Measurements from ENCODE around the gene SMAP2. TPM values are rescaled to one million over a fixed set of nuclear protein-coding genes. Genes with fewer than 3 reads are reported as not detected.
"Not testable (repeated sequence)": the region's sequence is repeated elsewhere in the genome, so short reads cannot be mapped to it uniquely, and the experiment has no call there.

The SMAP2 gene
- total RNA-seq, 1 experiment from 2014 or later: 12.4 TPM

DNA sequence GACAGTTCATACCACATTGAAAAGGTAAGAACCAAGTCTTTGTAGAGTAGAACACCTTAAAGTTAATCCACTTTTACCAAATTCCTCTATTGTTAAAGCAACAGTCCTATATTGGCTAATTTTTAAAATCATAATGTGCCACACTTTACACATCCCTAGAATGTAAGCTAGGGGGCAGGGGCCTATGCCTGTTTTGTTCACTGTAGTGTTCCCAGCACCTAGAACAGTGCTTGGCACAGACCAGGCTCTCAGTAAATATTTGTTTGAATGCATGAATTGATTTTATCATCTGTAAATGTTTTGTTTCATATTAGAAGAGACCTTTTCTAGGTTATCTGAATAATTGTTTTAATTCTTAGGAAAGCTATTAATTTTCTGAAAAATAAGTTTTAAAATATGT, 9.1 kb downstream of the SMAP2 start:
- Histone ChIP-seq H3K27me3 (ENCODE audit: control insufficient read depth, insufficient read depth, low read length) (no peaks in the 10 kb centered on the region), H3K4me3 (ENCODE audit: insufficient read depth, low read depth, low read length) (no peak overlapping the region), H3K36me3 (replicated peaks; ENCODE audit: control insufficient read depth, insufficient read depth, low read length) (no peaks in the 10 kb centered on the region)
- DNase-seq: no peak

DNA sequence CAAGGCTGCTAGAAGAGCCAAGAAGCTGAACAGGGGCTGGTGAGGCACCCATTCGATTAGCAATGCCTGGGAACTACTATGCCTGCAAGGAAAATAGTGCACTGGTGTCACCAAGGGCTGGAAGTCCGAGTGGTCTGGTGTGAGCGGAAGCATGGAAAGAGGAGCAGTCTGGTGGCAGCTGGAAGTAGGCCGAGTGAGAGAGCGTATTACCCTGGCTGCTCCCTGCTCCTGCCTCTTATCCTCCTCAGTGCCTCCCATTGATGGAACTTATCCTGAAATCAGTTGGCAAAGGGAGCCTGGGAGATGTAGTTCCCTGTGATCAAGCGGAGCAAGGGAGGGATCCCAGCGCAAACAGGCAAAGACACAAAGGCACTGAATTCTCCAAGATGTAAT, 9.6 kb downstream of the SMAP2 start:
- H3K36me3 ChIP-seq (replicated peaks; ENCODE audit: control insufficient read depth, insufficient read depth, low read length): no peaks in the 10 kb centered on the region
- H3K4me3 ChIP-seq (ENCODE audit: insufficient read depth, low read depth, low read length): no peak overlapping the region
- H3K27me3 ChIP-seq (ENCODE audit: control insufficient read depth, insufficient read depth, low read length): no peaks in the 10 kb centered on the region
- DNase-seq: peak; percentile 54

DNA sequence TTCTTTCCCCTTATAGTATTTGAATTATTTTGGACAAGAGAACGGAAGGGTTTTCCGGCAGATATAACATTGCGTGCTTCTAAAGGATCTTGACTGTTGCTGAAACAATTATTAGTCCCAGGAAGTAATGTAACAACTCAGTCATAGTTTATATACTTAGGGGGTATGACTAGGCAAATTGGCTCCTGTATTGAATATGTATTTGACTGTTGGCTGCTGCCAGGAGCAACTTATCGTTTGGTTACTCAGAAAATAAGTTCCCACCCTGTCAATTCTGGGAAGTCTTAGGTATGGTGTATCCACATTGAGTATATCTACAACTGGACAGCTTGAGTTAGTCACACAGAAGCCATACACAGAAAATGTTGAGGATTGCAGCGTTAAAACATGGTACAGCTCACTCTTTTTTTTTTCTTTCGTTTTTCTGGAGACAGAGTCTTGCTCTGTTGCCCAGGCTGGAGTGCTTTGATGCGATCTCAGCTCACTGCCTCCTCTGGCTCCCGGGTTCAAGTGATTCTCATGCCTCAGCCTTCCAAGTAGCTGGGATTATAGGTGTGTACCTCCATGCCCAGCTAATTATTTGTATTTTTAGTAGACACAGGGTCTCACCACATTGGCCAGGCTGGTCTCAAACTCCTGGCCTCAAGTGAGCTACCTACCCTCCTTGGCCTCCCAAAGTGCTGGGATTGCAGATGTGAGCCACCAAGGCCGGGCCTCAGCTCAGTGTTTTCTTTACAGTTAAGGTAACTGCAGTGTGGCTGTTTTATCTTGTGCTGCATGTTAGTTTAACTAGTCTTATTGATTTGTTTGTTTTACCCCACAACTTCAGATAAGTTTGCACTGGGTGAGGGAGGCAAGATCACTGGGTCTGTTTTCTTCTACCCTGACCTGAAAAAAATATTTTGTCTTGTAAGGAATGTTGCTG, 10.2 kb downstream of the SMAP2 start:
- Histone ChIP-seq H3K4me3 (ENCODE audit: insufficient read depth, low read depth, low read length) (no peak overlapping the region), H3K36me3 (replicated peaks; ENCODE audit: control insufficient read depth, insufficient read depth, low read length) (no peaks in the 10 kb centered on the region), H3K27me3 (ENCODE audit: control insufficient read depth, insufficient read depth, low read length) (no peaks in the 10 kb centered on the region)
- no peak for DNase-seq

DNA sequence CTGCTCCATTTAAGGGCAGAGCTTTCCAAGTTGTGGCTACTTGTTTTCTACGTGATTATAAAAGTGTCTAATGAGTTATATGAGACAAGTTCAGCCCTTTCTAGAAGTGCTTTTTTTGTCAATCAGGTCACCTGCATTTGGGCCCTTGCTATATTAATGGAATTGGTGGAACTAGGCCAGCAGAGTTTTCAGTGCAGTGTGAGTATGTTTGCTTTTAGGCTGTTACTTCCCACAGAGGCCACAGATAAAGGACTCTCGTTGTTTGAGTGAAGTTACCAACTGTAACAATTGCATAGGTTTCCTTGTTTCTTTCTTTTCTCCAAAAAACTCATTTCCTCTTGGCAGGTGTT, 10.9 kb downstream of the SMAP2 start:
- H3K36me3 ChIP-seq (replicated peaks; ENCODE audit: control insufficient read depth, insufficient read depth, low read length): no peaks in the 10 kb centered on the region
- DNase-seq: no peak
- H3K27me3 ChIP-seq (ENCODE audit: control insufficient read depth, insufficient read depth, low read length): no peaks in the 10 kb centered on the region
- H3K4me3 ChIP-seq (ENCODE audit: insufficient read depth, low read depth, low read length): no peak overlapping the region

DNA sequence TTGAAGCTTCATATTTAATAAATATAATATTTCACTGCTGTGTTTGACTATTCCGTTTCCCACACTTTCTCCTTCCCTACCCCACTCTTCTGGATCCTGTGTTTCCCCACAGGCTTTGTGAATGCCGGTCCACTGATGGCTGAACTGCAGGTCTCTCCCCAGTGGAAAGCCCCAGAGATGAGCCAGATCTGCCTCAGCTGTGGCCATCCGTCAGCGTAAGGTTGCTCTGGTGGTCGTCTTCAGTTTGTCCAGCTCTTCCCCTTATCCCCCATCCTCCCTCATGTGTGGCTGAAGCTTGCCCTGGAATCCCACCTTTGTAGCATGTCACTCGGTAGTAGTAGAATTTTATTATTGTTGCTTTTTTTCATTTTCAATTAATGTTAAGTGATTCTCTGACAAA, 11.4 kb downstream of the SMAP2 start:
- no peaks in the 10 kb centered on the region for H3K27me3 ChIP-seq (ENCODE audit: control insufficient read depth, insufficient read depth, low read length)
- no peak for DNase-seq

DNA sequence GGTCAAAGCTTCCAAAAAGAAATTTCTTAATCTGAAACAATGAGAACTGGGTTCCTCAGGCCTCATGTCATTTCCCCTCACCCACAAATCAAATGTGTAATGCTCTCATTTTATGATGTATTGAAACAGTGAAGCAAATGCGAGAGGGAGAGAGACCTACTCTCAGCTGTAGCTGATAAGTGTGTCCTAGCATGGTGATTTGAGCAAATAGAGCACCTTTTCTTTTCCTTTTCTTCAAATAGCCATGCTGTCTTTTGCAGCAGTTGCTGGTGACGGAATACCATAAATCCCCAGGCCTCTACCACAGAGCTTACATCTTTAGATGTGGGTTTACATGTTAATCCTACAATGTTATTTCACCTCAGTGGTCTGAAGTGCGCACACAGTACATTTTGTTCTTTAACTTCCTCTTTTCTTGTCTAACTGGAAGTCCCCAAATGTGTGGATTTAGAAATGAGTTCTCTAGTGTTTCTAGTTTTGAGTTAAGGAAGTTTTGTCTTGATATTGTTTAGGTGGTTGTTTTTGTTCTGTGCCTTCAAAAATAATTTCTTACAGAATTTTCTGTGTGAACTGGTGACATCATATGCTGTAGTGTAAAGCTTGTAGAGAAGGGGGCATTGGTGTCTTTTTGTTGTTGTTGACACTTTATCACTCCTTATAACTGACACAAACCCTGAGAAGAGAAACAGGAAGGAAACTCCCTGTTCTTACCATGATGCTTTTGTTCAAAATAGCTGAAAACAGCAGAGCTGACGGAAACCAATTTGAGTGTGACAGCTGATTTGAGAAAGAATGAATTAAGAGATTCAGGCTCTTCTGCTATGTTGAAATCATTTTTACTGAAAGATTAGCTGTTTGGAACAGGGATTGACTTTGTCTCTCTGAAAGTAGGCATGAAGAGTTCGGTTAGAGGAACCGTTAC, 12.2 kb downstream of the SMAP2 start:
- H3K4me3 ChIP-seq (ENCODE audit: insufficient read depth, low read depth, low read length): no peak overlapping the region
- DNase-seq: no peak
- no peaks in the 10 kb centered on the region for H3K36me3 ChIP-seq (replicated peaks; ENCODE audit: control insufficient read depth, insufficient read depth, low read length)
- H3K27me3 ChIP-seq (ENCODE audit: control insufficient read depth, insufficient read depth, low read length): no peaks in the 10 kb centered on the region

More for the DNA sequence above, 11.4 kb downstream of the SMAP2 start:
- Histone ChIP-seq H3K4me3 (ENCODE audit: insufficient read depth, low read depth, low read length) (no peak overlapping the region), H3K36me3 (replicated peaks; ENCODE audit: control insufficient read depth, insufficient read depth, low read length) (no peaks in the 10 kb centered on the region)

DNA sequence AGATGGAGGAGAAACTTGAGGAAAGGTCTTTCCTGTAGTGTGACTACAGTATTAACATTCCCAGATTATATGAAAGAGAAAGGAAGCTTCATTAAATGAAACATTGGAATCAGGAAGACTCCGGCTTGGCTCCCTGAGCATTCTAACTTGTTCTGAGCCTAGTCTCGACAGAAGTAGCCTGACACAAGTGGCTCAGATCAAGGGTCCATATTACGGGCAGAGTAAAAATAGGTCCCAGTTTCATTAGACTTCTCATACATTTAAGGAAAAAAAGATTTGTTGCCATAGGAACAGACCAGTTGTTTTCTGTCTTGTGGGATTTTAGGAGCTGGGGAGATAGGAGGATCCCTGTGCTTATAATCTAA, 12.8 kb downstream of the SMAP2 start:
- no peak overlapping the region for H3K4me3 ChIP-seq (ENCODE audit: insufficient read depth, low read depth, low read length)
- DNase-seq: no peak

DNA sequence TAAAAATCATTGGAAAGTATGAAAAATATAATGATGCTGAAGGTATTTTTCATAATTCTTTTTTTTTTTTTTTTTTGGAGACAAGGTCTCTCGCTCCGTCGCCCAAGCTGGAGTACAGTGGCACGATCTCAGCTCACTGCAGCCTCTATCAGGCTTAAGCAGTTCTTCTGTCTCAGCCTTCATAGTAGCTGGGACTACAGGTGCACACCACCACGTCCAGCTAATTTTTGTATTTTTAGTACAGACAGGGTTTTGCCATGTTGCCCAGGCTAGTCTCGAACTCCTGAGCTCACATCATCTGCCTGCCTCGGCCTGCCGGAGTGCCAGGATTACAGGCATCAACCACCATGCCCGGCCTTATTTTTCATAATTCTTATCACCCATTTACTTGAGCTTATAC, 13.3 kb downstream of the SMAP2 start:
- Histone ChIP-seq H3K36me3 (replicated peaks; ENCODE audit: control insufficient read depth, insufficient read depth, low read length) (no peaks in the 10 kb centered on the region), H3K4me3 (ENCODE audit: insufficient read depth, low read depth, low read length) (no peak overlapping the region), H3K27me3 (ENCODE audit: control insufficient read depth, insufficient read depth, low read length) (no peaks in the 10 kb centered on the region)
- no peak for DNase-seq

More for the DNA sequence above, 12.8 kb downstream of the SMAP2 start:
- H3K36me3 ChIP-seq (replicated peaks; ENCODE audit: control insufficient read depth, insufficient read depth, low read length): no peaks in the 10 kb centered on the region
- no peaks in the 10 kb centered on the region for H3K27me3 ChIP-seq (ENCODE audit: control insufficient read depth, insufficient read depth, low read length)

DNA sequence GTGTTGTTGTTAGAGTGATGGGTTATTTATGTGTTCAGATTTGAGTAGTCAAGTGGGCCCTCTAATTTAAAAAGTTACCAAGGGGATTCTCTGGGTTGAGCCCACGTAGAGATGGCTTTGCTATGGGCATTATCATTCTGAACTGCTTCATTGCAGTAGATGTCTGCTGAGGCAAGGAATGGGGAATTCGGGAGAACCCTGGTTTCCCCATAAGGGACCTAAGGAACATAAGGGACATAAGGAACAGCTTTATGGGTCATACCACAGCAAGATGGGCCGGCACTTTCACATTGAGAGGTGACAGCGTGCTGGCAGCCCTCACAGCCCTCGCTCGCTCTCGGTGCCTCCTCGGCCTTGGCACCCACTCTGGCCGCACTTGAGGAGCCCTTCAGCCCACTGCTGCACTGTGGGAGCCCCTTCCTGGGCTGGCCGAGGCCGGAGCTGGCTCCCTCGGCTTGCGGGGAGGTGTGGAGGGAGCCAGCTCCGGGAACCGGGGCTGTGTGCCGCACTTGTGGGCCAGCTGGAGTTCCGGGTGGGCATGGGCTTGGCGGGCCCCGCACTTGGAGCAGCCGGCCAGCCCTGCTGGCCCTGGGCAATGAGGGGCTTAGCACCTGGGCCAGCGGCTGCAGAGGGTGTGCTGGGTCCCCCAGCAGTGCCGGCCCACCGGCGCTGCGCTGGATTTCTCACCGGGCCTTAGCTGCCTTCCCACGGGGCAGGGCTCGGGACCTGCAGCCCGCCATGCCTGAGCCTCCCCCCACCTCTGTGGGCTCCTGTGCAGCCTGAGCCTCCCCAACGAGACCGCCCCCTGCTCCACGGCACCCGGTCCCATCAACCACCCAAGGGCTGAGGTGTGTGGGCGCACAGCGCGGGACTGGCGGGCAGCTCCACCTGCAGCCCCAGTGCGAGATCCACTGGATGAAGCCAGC, 14.1 kb downstream of the SMAP2 start:
- H3K27me3 ChIP-seq (ENCODE audit: control insufficient read depth, insufficient read depth, low read length); H3K4me3 ChIP-seq (ENCODE audit: insufficient read depth, low read depth, low read length); DNase-seq; H3K36me3 ChIP-seq (replicated peaks; ENCODE audit: control insufficient read depth, insufficient read depth, low read length): not testable (repeated sequence)

DNA sequence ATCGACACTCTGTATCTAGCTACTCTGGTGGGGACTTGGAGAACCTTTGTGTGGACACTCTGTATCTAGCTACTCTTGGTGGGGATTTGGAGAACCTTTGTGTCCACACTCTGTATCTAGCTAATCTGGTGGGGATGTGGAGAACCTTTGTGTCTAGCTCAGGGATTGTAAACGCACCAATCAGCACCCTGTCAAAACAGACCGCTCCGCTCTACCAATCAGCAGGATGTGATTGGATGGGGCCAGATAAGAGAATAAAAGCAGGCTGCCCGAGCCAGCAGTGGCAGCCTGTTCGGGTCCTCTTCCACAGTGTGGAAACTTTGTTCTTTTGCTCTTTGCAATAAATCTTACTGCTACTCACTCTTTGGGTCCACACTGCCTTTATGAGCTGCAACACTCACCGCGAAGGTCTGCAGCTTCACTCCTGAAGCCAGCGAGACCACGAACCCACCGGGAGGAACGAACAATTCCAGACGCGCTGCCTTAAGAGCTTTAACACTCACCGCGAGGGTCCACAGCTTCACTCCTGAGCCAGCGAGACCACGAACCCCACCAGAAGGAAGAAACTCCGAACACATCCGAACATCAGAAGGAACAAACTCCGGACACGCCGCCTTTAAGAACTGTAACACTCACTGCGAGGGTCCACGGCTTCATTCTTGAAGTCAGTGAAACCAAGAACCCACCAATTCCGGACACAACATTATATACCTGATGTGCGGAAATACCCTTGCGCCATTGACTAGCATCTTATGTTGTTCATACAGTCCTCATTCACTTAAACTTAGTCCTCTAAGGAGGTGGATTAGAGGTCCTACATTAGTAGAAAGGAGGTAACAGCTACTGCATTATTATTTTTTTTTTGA, 15.2 kb downstream of the SMAP2 start:
- DNase-seq; H3K4me3 ChIP-seq (ENCODE audit: insufficient read depth, low read depth, low read length); H3K27me3 ChIP-seq (ENCODE audit: control insufficient read depth, insufficient read depth, low read length): not testable (repeated sequence)

DNA sequence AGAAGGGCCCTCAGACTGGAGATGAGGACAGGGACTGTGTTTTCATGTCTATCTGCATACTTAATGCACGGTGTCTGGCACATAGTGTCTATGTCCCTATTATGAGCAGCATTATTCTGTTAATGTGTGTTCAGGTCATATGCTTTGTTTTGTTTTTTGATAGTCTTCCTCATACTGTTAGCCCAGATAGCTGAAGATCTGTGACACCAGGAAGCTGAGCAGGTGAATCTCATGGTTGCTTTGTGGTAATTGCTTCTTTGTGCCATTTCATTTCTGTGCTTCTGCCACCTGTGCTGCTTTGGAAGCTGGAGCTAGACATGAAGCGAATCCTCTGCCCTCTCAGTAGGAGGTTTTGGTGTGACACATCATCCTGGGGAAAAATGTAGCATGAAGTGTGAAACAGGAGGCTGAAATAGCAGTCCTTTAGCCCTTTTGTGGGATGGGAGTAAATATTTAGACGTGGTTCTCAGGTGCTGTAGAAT, 15.8 kb downstream of the SMAP2 start:
- no peaks in the 10 kb centered on the region for H3K27me3 ChIP-seq (ENCODE audit: control insufficient read depth, insufficient read depth, low read length)
- DNase-seq: no peak
- H3K4me3 ChIP-seq (ENCODE audit: insufficient read depth, low read depth, low read length): no peak overlapping the region
- no peaks in the 10 kb centered on the region for H3K36me3 ChIP-seq (replicated peaks; ENCODE audit: control insufficient read depth, insufficient read depth, low read length)

More for the DNA sequence above, 15.2 kb downstream of the SMAP2 start:
- H3K36me3 ChIP-seq (replicated peaks; ENCODE audit: control insufficient read depth, insufficient read depth, low read length): not testable (repeated sequence)

DNA sequence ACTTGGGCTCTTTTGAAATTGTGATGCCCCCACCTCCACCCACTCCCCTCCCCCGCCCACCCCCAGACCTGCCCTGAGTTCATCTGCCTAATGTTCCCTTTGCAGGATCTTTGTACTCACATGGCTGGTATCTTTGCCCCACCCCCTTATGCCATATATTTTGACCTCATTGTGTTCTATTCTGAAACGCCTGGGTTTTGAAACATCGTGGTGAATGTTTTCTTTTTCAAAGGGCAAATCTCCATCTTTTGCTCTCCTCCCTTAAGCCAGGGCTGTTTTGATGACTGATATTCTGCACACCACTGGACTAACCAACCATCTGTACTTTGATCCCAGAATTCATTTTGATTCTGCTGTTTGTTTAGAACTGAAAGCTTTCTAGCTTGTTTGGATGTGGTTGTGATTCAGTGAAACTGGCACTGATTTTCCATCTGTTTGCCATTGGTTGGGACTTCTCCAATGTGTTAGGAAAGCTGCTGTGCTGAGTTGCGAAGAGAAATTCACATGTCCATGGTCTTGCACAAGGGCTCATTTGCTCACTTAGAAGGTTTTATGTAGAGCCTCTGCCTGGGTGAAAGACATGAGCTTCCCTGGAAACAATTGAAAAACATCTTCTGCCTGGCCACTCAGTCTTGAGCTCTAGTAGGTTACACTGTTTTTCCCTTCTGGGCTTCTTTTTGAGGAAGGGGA, 16.5 kb downstream of the SMAP2 start:
- H3K36me3 ChIP-seq (replicated peaks; ENCODE audit: control insufficient read depth, insufficient read depth, low read length): no peaks in the 10 kb centered on the region
- DNase-seq: no peak
- H3K4me3 ChIP-seq (ENCODE audit: insufficient read depth, low read depth, low read length): no peak overlapping the region
- H3K27me3 ChIP-seq (ENCODE audit: control insufficient read depth, insufficient read depth, low read length): no peaks in the 10 kb centered on the region

DNA sequence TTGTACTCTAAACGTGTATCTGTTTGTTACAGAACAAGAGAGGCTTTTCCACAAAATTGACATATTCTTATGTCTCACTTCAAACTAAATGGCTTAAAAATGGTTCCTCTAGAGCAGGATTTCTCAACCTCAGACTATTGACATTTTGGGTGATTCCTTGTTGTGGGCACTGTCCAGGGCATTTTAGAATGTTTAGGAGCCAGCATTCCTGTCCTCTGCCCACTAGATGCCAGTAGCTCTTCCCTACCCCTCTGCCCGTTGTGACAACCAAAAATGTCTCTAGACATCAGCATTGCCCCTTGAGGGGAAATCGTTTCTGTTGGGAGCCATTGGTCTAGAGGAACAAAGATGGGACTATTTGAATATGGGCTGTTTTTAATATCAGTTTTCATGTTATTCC, 17.3 kb downstream of the SMAP2 start:
- H3K4me3 ChIP-seq (ENCODE audit: insufficient read depth, low read depth, low read length): no peak overlapping the region
- no peak for DNase-seq
- H3K36me3 ChIP-seq (replicated peaks; ENCODE audit: control insufficient read depth, insufficient read depth, low read length): no peaks in the 10 kb centered on the region
- no peaks in the 10 kb centered on the region for H3K27me3 ChIP-seq (ENCODE audit: control insufficient read depth, insufficient read depth, low read length)

Data from H7 (cell line).